HL-60 (cell line): ENCODE data around the gene TMEM201.

Experiments
- DNase-seq, 2 experiments: peaks; one replicate each; pipeline ENCODE4 v3.0.0-alpha.2; 2010 to 2020; ENCODE audit warnings: low read depth in 1 of 2, low spot score in 1 of 2
- H3K27ac ChIP-seq: fragments of 250-450 bp; sonication (Bioruptor Pico); replicated peaks from 2 replicates; pipeline ENCODE4 v1.5.1; 2020; ENCODE audit warnings: mild to moderate bottlenecking, moderate library complexity
- H3K27me3 ChIP-seq: fragments of 250-450 bp; sonication (Bioruptor Pico); 2 replicates; pipeline ENCODE4 v1.5.1; 2021; ENCODE audit warnings: mild to moderate bottlenecking, moderate library complexity; ENCODE audit not compliant: insufficient read depth, poor library complexity, severe bottlenecking
- H3K4me3 ChIP-seq: replicated peaks from 2 replicates; pipeline ENCODE4 v1.5.1; 2011; ENCODE audit warnings: mild to moderate bottlenecking, control low read depth, low read length; ENCODE audit not compliant: insufficient read depth
- GABPA ChIP-seq: IDR thresholded peaks from 2 replicates; pipeline ENCODE4 v1.6.1; 2012; ENCODE audit warnings: low read depth
- POLR2AphosphoS5 ChIP-seq: IDR thresholded peaks from 2 replicates; pipeline ENCODE4 v1.6.1; 2012; ENCODE audit warnings: low read depth
- SPI1 ChIP-seq: IDR thresholded peaks from 2 replicates; pipeline ENCODE4 v1.6.1; 2012; ENCODE audit warnings: low read depth, mild to moderate bottlenecking, borderline replicate concordance
- TF ChIP-seq, protein P1 (sequence below): IDR thresholded peaks from 2 replicates; pipeline ENCODE4 v1.6.1; 2012; ENCODE audit warnings: low read depth; ENCODE audit not compliant: insufficient replicate concordance
- TF ChIP-seq, protein P2 (sequence below): IDR thresholded peaks from one replicate; pipeline ENCODE4 v1.5.1; 2011; ENCODE audit warnings: low read length, control low read depth, inconsistent platforms; ENCODE audit not compliant: insufficient read depth

The TMEM201 gene

DNA sequence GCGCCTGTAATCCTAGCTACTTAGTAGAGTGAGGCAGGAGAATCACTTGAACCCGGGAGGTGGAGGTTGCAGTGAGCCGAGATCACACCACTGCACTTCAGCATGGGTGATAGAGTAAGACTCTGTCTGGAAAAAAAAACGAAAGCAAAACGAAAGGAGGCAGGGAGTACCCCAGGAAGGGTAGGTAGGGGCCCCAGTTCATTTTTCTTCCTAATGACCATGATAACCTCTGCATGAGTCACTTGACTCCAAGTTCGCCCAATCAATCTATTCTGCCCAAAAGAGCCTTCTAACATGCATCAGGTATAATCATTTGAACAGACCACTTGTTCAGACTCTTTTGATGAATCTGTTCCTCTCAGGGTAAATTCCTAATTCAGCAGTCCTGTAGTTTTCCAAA, 13.2 kb upstream of the TMEM201 start:
- TF ChIP-seq GABPA = no peak
- TF ChIP-seq, protein P1, sequence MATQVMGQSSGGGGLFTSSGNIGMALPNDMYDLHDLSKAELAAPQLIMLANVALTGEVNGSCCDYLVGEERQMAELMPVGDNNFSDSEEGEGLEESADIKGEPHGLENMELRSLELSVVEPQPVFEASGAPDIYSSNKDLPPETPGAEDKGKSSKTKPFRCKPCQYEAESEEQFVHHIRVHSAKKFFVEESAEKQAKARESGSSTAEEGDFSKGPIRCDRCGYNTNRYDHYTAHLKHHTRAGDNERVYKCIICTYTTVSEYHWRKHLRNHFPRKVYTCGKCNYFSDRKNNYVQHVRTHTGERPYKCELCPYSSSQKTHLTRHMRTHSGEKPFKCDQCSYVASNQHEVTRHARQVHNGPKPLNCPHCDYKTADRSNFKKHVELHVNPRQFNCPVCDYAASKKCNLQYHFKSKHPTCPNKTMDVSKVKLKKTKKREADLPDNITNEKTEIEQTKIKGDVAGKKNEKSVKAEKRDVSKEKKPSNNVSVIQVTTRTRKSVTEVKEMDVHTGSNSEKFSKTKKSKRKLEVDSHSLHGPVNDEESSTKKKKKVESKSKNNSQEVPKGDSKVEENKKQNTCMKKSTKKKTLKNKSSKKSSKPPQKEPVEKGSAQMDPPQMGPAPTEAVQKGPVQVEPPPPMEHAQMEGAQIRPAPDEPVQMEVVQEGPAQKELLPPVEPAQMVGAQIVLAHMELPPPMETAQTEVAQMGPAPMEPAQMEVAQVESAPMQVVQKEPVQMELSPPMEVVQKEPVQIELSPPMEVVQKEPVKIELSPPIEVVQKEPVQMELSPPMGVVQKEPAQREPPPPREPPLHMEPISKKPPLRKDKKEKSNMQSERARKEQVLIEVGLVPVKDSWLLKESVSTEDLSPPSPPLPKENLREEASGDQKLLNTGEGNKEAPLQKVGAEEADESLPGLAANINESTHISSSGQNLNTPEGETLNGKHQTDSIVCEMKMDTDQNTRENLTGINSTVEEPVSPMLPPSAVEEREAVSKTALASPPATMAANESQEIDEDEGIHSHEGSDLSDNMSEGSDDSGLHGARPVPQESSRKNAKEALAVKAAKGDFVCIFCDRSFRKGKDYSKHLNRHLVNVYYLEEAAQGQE = no peak
- no peak for TF ChIP-seq POLR2AphosphoS5
- no peak for TF ChIP-seq SPI1
- TF ChIP-seq, protein P2, sequence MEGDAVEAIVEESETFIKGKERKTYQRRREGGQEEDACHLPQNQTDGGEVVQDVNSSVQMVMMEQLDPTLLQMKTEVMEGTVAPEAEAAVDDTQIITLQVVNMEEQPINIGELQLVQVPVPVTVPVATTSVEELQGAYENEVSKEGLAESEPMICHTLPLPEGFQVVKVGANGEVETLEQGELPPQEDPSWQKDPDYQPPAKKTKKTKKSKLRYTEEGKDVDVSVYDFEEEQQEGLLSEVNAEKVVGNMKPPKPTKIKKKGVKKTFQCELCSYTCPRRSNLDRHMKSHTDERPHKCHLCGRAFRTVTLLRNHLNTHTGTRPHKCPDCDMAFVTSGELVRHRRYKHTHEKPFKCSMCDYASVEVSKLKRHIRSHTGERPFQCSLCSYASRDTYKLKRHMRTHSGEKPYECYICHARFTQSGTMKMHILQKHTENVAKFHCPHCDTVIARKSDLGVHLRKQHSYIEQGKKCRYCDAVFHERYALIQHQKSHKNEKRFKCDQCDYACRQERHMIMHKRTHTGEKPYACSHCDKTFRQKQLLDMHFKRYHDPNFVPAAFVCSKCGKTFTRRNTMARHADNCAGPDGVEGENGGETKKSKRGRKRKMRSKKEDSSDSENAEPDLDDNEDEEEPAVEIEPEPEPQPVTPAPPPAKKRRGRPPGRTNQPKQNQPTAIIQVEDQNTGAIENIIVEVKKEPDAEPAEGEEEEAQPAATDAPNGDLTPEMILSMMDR = no peak
- H3K27me3 ChIP-seq = no peaks in the 10 kb centered on the region
- no peak for DNase-seq
- no peak overlapping the region for H3K27ac ChIP-seq
- H3K4me3 ChIP-seq = no peak overlapping the region

DNA sequence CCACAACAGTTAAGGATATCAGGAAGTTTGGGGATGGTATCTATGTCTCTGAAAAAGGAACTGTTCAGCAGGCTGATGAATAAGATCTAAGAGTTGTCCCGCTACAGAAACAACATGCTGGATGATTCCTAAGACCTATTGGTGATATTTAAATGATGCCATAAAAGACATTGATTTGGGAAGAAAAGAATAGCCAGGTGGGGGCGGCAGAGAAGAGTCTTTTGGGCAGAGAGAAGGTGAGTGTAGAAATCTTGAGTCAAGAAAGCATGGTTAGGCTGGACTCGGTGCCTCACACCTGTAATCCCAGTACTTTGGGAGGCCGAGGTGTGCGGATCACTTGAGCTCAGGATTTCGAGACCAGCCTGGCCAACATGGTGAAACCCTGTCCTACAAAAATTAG, 11.8 kb upstream of the TMEM201 start:
- no peak overlapping the region for H3K4me3 ChIP-seq
- TF ChIP-seq SPI1 (no peak), POLR2AphosphoS5 (no peak), GABPA (no peak)
- TF ChIP-seq, protein P1 = no peak
- TF ChIP-seq, protein P2 = no peak
- DNase-seq = no peak
- no peak overlapping the region for H3K27ac ChIP-seq
- no peaks in the 10 kb centered on the region for H3K27me3 ChIP-seq

DNA sequence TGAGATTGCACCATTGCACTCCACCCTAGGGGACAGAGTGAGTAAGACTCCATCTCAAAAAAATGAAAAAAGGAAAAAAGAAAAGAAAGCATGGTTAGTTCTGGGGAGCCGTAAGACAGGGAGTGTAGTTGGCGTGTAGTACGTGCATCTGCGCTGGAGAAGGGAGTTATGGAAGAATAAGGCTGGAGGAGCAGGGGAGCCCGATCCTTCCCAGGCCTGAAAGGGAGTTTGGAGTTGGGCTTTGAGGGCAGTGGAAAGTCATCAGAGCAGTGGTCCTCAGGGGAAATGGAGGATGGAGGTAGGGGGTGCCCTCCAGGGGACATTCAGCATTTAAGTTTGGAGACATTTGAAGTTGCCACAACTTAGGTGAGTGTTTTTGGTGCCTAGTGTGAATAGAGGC, 11.3 kb upstream of the TMEM201 start:
- TF ChIP-seq, protein P2 = no peak
- TF ChIP-seq POLR2AphosphoS5 (no peak), GABPA (no peak), SPI1 (no peak)
- TF ChIP-seq, protein P1 = no peak
- H3K4me3 ChIP-seq = no peak overlapping the region
- no peak overlapping the region for H3K27ac ChIP-seq
- no peaks in the 10 kb centered on the region for H3K27me3 ChIP-seq
- DNase-seq = no peak
